ENCODE data around the gene GTF3C5.

Gene GTF3C5

GRCh38 chr9:133098104-133098754 is 67.4 kb downstream of the GTF3C5 start:
- DNase-seq = no peak

DNA sequence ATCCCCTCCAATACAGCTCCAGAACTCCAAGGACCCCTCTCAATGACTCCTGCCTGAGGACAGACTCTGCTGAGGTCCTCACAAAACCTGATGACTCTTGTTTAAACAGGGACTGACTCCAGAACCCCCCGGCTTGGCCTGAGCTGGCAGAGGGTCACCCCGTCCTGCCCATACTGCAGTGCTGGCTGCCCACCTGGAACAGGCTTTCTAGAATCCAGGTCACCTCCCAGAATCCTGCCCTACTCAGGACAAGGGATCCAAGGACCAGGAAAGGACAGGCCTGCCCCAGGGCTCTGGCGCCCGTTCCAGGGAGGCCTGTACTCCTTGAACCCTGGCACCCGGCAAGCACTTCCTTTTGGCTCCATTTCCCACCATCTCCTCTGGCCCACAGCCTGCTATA is 68.1 kb downstream of the GTF3C5 start:
- no peak for DNase-seq

DNA sequence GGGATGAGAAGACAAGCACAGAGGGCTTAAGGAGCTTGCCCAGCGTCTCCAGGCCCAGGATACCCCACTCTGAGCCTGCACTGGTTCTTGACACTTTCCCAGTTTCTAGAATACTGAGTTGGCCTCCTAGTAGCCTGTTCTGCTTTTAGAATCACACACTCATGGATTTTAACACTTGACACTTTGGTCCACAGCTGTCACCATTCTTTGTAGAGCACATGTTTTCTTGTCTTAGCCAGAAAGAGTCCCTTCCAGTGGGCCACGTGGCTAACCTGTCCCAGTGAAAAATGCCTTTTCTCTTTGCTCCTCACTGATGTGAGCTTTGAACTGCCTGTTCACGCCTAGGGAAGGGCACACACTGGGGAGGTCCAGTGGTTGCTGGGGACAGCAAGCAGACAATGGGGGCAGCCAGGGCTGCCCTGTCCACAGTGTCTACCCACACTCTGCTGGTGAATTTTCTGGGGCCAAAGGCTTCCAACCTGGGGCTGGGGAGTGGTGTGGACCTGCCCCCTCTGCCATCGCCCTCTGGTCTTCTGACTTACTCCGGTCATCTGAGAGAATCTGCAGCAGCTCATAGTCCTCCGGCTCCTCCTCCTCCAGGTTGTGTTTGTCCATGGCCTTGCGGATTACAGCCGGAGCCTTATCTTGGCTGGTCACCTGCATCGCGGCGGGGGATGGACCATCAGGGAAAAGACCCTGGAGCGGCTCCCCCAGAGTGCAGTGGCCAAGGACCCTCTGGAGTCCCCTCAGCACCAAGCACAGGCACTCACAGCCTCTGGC is 69.1 kb downstream of the GTF3C5 start:
- DNase-seq = no peak

DNA sequence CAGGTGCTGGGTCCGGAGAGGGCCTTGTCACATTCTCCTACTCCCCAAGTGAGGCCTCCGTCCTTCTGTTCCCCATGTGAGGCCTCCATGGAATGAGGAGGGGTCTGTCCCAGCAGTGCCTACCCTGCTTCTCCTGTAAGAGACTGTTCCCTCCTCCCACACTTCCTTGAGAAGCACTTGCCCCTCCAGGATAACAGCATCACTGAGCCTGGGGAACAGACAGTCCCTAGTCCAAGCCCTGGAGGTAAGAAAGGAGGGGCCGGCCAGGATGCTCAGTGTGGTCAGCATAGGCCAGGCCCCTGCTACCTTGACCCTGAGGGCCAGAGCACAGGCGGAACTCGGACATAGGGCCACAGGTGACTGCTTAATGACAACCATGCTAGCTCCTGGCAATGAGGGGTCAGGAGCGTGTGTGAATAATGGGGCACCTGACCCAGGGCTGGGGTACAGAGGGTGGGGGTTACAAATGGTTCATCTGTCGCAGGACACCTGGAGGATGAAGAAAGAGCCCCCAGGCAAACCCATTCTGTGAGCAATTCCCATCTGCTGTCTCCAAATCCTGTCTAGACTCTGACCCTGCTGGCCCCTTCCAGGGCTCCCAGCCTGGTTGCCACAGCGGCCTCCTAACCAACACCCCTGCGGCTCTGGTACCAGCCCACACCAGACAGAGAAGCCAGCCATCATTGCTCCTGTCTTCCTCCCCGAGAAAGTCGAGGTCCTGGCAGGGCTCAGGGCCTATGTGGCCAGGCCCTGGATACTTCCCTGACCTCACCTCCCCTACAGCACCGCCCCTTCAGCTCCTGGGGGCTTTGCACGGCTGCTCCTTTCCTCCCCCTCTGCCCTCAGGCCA is 69.9 kb downstream of the GTF3C5 start:
- no peak for DNase-seq

DNA sequence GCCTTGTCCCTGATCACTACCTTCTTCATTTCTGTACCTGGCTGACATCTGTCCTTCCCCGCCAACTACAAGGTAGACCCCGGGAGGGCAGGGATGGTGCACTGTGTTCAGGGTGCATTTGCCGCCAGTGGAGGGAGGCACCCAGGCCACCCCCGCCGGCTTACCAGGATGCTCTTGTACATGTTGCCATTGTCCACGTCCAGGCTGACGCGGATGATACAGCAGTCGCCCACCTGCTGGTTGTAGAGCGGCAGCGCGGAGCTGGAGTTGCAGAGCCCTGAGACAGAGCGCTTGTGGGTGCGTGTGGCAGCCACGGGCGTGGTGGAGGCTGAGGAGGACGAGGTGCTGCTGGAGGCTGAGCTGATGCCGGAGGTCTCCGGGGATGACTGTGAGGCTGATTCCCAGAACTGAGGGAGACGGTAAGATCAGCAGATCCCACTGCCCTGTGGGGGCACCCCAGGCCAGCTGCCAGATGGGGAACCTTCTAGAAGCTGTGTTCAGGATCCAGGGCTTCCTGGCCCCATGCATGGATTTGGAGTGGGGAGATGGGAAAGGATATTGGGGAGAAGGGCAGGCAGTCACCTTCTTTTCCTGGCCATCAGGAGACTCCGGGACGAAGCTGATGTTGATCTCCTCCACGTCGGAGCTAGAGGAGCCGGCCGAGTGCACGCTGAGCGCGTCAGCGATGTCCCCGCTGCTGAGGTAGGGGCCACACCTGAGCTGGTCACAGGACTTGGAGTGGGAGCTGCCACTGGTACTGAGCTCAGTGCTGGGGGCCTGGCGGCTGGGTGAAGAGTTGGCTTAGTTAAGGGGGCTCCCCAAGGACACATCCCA is 70.8 kb downstream of the GTF3C5 start:
- DNase-seq = no peak

- DNase-seq = no peak
Measured at GRCh38 chr9:133102190-133103021, 71.6 kb downstream of the GTF3C5 start.

DNA sequence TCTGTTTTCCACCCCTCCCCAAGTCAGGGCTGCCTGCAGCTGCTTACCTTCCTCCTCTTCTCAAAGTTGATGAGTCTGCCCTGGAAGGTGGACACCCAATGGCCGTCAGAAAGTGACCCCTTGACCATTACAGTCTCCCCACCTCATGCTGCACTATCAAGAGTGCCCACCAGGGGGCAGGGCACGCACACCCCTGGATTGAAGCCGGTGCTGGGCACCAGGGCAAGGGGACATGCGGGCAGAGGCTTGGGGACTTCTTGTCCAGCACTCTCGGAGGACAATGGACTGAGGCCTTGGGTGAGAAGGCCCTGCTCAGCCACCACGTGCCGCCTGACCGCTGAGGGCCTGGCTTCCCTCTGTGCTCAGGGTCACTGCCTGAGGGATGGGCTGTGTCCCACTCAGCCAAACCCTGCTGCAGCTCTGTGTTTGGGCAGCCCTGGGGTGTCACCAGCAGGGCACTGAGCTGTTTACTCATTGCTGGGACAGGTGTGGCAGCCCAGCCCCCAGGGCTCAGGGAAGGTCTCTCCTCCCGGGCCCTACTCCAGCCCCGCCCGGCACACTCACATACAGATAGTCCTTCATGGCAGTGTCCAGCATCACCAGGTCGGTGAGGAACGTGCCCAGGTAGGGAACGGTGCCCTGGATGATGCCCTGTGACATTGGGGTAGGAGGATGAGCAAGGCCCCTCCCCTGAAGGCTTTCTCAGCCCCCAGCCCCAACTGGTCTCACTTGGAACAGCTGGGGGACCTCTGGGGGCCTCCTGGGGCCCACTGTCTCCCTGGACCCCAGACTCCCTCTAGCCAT is 72.6 kb downstream of the GTF3C5 start:
- peak; percentile 45 for DNase-seq

- no peak for DNase-seq
Measured at GRCh38 chr9:133103987-133104505, 73.2 kb downstream of the GTF3C5 start.

DNA sequence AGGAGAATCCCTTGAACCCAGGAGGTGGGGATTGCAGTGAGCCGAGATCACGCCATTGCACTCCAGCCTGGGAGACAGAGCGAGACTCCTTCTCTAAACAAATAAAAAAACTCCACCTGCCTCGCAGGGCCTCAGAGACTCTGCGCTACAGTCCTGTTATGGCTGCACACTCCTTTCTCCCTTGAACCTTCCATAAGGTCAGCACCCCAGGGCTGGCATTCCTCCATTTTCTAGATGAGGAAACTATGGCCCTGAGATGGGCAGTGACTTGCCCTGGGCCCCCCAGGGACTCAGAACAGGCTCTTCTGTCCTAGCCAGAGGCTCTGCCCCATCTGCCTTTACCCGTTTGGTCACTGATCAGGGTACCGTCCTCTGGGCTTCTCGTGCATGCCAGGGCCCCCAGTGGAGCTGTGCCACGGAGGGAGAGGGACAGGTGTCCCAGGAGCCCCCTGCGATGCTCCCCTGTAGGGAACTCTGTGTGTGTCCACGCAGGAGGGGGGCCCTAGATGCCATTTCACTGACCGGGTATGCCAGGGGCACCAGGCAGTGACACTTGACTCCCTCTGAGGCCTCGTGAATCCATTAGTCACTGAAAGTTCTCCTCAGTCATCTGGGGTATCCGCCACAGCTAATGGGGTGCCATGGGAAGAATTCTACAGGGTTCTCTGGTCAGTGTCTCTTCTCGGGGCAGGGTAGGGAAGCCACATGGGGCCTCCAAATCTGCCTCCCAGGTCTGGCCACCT is 74.1 kb downstream of the GTF3C5 start:
- DNase-seq = no peak

DNA sequence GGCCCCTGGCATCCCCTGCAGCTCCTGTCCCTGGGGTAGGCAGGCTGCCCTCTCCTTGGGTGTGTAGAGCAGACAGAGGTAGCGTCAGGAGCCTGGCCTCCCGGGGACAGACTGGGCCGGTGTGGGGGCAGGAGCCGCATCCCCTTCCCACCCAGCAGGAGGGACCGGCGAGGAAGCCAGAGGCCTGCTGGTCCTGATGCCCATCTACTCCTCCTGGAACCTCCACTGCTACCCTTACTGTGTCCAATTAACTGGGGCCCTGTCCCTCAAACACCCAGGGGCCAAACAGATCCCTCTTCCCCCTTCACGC is 74.6 kb downstream of the GTF3C5 start:
- no peak for DNase-seq

- DNase-seq = no peak
Measured at GRCh38 chr9:133106511-133107244, 75.9 kb downstream of the GTF3C5 start.

- no peak for DNase-seq
Measured at GRCh38 chr9:133107245-133107722, 76.5 kb downstream of the GTF3C5 start.
